ENCODE measurements around the gene IFITM10.

Gene IFITM10

DNA sequence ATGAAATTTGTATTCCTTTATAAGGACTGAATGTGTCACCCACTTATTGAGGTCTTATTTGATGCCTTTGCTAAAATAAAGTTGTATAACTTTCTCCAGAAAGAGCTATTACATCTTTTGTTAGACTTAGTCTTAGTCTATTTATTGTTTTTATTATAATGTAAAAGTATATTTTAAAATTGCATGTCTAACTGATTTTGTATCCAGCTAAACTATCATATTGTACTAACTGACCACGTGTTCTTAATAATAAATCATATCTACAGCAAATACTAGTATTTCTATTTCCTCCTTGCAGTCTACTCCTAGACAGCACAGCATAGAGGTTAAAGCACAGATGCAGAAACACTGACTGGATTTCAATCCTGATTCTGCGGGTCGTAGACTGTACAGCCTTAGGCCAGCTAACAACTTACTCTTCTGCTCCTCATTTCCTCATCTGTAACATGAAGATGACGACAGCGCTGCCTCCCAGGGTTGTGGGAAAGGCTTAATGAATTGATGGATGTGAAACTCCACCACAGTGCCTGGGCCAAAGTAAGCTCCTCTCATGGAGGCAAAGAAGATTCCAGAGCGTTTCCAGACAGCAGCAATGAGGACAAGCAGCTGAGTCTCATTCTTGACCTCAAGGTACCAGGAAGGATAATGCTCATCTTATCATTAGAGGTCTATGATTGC is 13.2 kb downstream of the IFITM10 start:
- DNase-seq (ENCODE audit: low spot score): no peak

DNA sequence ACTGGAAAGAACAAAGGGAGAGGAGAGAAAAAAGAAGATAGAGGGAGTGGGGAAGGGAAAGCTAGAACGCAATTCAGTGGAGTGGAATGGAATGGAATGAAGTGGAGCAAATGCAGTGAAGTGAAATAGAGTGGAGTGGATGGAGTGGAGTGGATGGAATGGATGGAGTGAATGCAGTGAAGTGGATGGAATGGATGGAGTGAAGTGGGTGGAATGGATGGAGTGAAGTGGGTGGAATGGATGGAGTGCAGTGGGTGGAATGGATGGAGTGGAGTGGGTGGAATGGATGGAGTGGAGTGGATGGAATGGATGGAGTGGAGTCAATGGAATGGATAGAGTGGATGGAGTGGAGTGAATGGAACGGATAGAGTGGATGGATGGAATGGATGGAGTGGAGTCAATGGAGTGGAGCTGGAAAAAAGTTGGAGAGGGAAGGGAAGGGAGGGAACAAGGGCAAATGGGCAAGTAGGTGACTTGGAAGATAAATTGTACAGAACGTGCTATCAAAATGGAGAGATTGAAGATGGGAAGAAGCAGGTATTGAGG is 13.9 kb downstream of the IFITM10 start:
- no peak for DNase-seq (ENCODE audit: low spot score)

DNA sequence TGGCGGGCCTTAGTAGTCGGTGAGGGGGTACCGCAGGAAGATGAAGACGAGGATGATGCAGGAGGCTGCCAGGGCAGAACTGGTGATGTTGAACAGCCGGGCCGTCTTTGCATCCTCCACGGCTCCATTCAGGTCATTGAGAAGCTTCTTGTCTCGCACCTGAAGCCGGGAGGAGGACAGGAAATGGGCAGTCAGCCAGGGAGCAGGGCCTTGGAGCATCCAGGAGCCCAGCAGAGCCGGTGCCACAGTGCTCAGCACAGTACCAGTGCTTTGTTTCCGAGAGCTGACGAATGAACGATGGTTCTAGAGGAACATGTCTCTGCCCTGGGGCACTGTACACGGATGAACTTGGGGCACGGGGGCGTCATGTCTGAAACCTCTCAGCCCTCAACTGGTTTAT is 15.1 kb downstream of the IFITM10 start:
- no peak for DNase-seq (ENCODE audit: low spot score)

DNA sequence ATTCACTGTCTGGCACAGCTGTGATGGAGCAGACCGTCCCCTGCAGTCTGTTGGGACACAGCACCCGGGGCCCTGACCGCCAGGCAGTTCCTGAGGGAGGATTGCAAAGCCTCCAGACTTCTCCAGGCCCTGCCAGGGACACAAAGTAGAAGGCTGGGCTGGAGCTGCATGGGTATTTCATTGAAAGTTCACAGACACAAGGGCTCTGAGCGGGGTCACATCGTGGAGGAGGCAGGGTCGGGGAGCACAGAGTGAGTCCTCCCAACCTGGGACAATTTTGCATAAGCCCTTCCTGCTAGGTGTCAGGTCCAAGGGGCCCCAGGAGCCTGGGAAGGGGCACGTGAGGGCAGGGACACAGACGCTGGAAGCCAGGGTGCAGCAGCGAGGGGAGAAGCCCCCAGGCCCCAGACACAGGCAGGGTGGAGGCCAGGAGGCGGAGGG is 15.7 kb downstream of the IFITM10 start:
- DNase-seq (ENCODE audit: low spot score): no peak

DNA sequence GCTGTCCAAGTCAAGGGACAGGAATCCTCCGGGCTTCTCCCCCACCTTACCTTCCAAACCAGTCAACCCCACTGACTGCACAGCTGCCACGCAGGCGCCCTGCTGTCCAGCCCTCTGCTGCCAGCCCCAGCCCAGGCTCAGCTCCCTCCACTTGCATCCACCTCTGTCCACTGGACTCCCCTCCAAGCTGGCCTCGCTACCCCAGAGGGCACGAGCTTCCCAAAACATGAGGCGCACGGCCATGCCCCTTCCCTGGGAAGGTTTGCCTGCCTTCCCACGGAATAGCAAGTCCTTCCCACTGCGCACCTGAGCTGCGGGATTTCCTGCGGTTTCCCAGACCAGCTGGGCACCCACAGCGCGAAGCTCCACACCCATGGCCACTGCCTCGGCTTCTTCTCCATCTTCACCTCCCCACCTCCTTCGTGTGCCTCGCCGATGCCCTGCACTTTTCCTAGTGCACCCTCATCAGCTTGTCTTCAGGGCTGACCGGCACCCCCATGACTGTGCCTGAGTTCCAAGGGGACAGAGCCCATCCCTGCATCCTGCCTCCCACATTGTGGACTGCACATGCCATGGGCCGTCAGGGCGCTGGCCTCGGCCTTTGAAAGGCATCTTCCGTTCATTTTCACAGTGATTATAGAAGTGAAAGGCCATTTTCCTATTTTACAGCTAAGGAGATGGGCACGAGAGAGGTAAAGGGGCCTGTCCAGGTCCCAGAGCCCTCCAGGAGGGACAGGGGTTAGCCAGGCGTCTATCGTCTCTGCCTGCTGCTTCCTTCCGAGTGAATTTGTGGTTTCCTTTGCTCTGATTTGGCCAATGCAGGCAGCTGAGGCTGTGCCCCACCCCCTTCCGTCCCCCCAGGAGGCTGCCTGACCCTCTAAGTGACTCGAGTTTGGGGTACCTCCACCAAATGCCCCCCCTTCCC is 16.4 kb downstream of the IFITM10 start:
- no peak for DNase-seq (ENCODE audit: low spot score)

DNA sequence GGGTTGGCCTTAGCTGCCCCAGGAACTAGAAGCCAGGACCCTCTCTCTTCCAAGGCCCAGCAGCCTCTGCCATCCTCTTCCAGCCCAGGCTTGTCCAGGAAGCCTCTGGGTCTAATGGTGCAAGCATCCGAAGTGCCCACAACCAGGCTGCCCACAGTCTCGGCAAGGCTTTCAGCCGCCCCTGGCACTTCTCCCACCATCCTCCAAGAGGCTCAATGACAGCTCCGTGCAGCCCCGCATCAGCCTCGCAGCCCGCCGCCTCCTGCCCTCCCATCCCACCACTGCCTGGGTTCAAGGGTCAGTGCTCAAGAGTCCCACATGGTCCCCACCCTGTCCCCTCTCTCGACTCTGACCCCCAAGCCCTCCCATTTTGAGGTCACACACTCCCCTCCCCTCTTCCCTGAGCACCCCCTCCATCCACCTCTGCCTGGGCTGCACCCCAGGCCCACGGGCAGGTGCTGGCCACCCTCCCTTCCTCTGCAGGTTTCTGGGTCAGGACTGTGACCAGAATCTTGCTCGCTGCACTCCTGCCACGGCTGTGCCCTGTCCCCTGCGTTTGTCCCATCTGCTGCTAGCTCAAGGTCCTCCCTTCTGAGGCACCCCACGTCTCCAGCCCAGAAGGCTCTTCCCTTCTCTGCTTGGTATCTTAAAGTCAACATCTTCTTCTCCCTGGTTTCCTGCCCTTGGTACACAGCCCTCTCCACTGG is 17.2 kb downstream of the IFITM10 start:
- DNase-seq (ENCODE audit: low spot score): no peak

DNA sequence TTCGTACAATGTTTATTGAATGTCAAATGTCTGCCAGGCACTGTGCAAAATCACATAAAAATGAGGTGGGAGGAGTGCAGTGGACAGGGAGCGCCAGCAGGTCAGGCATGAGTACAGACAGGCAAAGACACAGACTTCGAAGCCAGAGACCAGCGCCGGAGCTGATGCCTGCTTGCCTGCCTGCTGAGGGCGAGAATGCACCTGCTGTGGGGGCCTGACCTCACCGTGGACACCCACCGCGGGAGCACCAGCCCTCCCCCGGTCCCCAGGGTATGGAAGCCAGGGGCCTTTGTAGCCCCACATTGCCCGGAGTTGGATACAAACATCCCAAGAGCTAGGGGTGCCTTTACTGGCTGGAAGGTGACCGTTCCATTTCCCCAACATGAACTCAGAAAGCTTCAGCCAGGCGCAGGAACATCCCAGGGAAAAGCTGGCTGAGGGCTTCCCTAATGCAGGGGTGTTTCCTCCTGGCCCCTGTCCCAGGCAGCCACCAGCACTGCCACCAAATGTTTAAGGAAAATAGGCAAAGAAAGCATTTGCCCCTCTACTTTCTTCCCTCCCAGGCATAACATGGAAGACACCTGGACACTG is 17.9 kb downstream of the IFITM10 start:
- no peak for DNase-seq (ENCODE audit: low spot score)

DNA sequence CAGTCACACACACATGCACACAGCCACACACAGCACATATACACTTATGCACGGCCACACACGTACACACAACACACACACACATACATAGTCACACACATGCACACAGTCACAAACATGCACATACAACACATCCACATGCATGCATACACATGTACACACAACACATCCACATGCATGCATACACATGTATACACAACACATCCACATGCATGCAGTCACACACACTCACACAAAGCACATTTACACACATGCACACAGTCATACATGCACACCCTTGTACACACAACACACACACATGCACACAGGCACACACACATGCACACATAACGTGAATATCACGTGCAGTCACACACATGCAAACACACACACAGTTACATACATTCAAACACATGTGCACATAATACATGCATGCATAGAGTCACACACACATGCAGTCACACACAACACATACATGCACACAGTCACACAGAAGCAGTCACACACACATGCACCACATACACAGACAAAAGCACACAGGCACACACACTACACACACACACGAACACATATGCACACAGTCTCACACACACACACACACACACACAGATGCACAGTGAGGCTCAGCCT is 18.8 kb downstream of the IFITM10 start:
- DNase-seq (ENCODE audit: low spot score): no peak

DNA sequence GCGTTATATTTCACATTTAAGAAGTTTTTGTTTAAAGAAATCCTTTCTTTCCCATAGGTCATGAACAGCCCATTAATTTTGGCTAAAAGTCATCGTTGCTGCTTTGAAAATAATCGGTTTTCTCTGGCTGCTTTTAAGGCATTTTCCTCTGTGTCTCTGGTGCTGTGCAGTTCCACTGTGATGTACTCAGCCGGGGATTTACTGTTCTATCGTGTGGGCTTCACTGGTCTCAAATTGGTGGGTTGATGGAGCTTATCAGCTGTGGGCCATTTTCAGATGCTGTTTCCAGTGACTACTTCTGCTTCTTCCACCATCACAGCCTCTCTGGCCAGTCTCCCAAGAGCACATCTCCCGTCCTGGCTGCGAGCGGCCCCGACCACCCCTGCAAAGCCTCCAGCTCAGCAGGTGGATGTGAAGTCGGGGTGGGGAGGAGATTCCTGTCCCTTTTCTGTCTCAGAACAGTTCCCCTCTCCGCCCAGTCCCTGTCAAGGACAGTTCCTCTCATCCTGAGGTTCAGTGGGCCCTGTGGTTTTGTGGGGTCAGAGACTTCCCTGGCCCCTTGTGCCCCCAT is 20.3 kb downstream of the IFITM10 start:
- no peak for DNase-seq (ENCODE audit: low spot score)

DNA sequence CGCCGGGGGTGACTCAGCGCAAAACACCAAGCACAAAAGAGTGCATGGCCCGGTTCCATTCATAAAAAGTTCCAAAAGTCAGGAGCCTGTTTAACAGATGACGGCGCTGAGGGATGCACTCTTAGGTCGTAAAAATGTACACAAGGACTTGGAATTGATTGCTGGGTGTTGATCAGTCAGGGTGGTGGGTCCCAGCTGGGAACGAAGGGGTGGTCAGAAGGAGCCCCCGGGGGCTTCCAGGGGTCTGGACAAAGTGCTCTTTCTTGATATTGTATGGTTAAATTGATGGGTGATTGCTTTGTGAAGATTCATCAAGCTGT is 20.7 kb downstream of the IFITM10 start:
- DNase-seq (ENCODE audit: low spot score): no peak

DNA sequence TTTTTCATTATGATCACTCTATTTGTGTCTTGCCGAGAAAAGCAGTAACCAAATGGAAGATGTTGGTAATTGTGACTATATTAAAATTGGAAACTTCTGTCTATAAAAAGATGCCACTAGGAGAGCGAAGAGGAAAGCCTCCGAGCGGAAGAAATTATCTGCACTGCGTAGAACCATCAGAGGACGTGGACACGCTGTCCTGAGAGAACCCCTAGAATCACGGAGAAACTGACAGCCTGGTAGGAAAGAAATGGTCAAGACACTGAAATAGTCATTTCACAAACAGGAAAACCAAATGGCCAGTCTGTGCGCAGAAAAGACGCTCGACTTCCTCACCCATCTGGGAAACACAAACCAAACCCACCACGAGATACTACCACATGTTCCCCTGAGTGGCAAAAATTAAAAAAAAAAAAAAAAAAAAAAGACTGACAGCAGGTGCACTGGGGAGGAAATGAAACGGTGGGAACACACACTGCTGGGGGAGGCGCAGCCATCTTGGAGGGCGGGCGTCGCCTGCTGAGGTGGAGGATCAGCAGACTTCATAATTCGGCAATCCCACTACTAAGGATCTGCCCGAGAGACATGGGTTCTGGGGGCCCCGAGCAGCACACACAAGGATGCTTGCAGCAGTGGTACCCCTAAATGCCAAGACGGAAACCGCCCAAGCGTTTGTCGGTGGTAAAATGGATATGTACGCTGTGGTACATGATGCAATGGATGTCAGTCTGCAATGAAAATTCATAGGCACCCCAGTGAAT is 21.3 kb downstream of the IFITM10 start:
- no peak for DNase-seq (ENCODE audit: low spot score)

DNA sequence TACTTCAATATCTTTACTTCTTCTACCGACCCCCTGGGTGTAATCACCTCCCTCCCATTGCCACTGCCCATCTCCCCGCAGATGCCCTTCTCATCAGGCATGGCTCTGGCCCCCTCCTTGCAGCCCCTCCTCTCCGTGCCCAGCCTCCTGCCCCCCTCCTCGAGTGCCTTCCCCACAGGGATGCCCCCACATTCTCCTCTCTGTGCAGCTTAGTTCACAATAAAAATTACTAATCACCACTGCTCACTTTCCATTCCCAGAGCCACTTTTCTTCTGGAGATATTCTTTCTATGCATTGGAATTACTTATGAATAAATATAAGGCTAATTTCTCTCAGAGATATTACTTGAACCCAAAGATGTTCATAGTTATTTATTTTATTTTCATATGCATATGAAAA is 22.1 kb downstream of the IFITM10 start:
- DNase-seq (ENCODE audit: low spot score): no peak

DNA sequence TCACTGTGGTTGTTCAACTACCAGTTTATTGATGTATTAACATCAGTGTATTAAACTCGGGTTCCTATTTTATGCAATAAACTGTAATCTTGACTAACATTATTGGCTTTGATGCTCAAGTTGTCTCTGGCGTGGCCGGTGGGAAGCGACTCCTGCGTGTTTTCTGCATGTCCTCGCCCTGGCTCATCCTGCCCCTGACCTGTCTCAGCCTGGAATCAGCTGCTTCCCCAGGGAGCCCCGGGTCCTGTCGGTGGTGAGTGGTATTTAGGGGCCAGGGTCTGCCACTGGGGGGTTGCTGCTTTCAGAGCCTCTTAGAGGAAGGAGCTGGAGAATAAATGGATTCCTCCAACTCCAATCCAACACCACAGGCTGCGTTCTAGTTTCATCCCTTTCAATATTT is 22.5 kb downstream of the IFITM10 start:
- DNase-seq (ENCODE audit: low spot score): no peak

DNA sequence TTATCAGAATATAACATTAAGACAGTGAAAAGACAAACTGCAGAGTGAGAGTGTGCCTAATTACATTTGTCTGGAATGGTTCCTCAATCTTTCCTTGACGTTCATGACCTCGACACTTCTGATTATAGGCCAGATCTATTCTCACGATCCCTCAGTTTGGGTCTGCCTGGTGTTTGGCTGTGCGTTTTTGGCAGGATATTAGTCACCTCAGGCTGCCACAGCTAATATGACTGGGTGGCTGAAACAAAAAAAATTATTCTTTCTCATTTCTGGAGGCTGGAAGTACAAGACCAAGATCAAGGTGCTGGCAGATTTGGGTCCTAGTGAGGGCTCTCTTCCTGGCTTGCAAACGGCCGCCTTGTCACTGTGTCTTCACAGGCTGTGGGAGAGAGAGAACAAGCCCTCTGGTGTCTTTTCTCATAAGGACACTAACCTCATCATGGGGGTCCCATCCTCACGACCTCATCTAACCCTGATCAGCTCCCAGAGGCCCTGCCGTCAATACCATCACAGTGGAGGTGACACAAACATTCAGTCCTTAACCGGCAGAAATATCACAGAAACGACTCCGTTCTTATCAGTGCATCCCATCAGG is 23.2 kb downstream of the IFITM10 start:
- no peak for DNase-seq (ENCODE audit: low spot score)

DNA sequence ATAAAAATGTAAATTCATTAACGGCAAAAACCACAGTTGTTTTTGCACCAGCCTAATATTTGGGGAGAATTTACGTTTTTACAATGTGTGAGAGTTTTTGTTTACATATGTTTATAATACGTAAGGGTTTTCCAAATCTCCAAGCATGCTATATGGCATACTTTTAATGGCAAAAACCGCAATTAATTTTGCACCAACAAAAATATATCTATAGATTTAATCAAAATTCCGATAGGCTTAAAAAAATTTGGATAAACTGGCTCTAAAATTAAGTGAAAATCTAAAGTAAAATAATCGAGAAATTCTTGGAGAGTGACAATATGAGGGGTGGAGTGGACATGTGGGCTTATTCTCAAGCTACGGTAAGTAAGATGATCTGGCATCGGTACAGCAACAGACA is 30.6 kb downstream of the IFITM10 start:
- no peak for DNase-seq (ENCODE audit: low spot score)

DNA sequence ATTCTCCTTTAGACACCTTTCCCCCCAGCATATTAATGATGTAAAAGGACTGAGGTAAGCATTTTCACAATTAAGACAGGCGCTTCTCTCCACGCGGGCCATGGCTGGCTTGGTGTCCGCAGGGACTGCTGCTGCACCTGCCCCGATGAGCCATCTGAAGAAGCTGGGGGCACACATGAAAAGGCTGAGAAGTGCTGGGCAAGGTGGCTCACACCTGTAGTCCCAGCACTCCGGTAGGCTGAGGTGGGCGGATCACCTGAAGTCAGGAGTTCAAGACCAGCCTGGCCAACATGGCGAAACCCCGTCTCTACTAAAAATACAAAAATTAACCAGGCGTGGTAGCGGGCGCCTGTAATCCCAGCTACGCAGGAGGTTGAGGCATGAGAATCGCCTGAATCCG is 32.1 kb downstream of the IFITM10 start:
- DNase-seq (ENCODE audit: low spot score): no peak

DNA sequence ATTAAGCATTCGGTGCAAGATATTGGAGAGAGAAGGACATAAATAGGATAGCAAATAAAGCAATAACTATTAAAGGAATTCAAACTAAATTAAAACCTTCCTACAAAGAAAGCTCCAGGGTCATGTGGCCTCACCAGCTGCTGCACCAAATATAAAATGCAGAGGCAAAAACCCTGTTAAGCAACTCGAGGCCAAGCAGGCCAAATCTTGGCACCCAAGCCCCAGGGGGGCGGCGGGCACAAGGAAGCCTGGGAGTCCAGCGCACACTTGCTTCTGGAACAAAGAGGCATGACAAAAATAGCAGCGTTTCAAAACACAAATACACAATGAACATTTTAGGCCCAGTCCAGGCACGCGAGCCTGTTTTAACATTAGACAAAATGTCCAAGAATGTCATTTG is 32.6 kb downstream of the IFITM10 start:
- DNase-seq (ENCODE audit: low spot score): no peak

DNA sequence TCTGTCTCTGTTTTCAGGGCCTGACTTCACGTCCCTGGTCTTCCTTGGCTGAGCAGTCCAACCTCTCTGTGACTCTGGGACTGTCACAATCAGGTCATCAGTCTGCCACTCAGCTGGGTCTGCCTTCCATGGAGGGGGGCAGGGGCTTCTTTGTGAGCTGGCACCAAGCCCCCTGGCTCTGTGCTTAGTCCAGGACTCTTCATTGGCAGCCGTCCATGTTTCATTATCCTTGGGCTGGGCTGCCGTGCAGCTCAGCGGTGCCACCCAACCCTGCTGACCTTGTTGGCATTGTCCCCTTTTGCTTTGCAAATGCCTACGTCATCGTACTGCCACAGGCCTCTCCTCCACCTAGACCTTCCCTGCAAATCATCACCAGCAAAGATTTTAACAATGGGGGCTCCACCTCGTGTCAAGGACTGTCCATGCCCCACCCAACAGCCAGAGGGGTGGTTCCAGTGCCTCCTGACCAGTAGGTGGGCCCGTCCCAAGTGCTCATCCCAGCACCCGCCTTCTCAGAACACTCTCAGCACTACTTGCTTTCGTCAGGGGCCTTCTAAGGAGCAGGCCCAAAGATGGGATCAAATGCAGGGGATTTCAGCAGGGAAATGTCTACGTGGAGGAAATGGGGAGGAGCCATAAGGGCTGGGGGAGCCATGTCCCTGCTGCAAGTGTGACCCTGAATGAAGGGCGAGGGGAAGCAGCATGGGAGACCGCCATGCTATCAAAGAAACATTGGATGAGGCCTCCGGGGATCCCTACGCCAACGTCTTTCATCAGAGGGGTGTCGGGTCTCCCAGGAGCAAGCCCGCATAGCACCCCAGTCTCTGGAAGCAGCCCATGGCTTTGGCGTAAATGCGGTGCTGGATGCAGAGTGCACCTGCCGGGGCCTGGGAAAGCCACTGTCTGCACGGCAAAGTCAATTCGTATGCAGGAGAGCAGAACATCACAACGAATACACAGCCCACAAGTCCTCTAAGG is 35.2 kb downstream of the IFITM10 start:
- DNase-seq (ENCODE audit: low spot score): no peak

DNA sequence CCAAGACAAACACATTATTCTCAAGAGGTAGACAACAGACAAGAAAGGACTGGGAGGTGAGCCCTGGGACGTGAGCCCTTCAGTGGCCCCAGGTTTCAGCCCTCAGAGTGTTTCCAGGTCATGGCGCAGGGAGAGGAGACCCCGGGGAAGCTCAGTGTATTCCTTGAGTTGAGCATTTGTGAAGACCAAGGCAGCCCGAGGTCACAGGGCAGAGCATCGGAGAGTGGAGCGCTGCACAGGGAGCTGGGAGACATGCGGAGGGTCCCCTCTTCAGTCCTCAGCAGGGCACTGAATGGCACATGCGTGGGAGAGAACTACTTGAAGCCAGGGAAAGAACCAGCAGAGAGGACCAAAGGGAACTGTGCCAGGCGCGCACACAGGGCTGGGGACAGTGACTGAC is 41.7 kb downstream of the IFITM10 start:
- no peak for DNase-seq (ENCODE audit: low spot score)
